ENCODE results near the gene EPS8L2. TPM values are rescaled to one million over a fixed set of nuclear protein-coding genes. Genes with fewer than 3 reads are reported as not detected.

EPS8L2 gene
- total and polyA plus RNA-seq, 2 of the 13 experiments (the other 11 are each of a cell fraction or from before 2014, with no cell fraction given), result 89.3 to 416 TPM

GRCh38 chr11:776561-777287, 70.7 kb downstream of the EPS8L2 start (continued):
- TF ChIP-seq AFF4 (CRISPR knock-in tag; IDR thresholded peaks at IDR 0.05) (no peak), MEF2D (CRISPR knock-in tag; IDR thresholded peaks at IDR 0.05) (no peak), ZNF598 (CRISPR knock-in tag; IDR thresholded peaks at IDR 0.05; ENCODE audit: borderline replicate concordance) (0 out of 2 replicates have a peak, but pooled peaks have one; percentile 3), UBTF (CRISPR knock-in tag; IDR thresholded peaks at IDR 0.05) (peak; percentile 43), PCBP2 (optimal IDR thresholded peaks at IDR 0.05; ENCODE audit: low read depth, low read length, poor library complexity, severe bottlenecking) (no peak), CENPX (CRISPR knock-in tag; IDR thresholded peaks at IDR 0.05) (no peak), ZC3H4 (CRISPR knock-in tag; IDR thresholded peaks at IDR 0.05; ENCODE audit: borderline replicate concordance) (no peak), ZNF784 (CRISPR knock-in tag; IDR thresholded peaks at IDR 0.05; ENCODE audit: borderline replicate concordance) (no peak), GABPB1 (CRISPR knock-in tag; IDR thresholded peaks at IDR 0.05) (peak; percentile 32; the same call in 1 of the 2 replicates), FOSL1 (CRISPR knock-in tag; IDR thresholded peaks at IDR 0.05; ENCODE audit: borderline replicate concordance) (no peak), ZNF432 (CRISPR knock-in tag; IDR thresholded peaks at IDR 0.05; ENCODE audit: borderline replicate concordance) (no peak), MBD4 (IDR thresholded peaks at IDR 0.05; ENCODE audit: borderline replicate concordance, low read length) (no peak), EEA1 (CRISPR knock-in tag; IDR thresholded peaks at IDR 0.05; ENCODE audit: borderline replicate concordance) (no peak), ARID3A (IDR thresholded peaks at IDR 0.05; ENCODE audit: low read depth, low read length) (no peak), ZNF383 (CRISPR knock-in tag; IDR thresholded peaks at IDR 0.05; ENCODE audit: borderline replicate concordance) (0 out of 2 replicates have a peak, but pooled peaks have one; percentile 8)

All from HepG2 (cell line).